Measurements from ENCODE around the gene HCN1.
A peak's percentile ranks its signal among the peaks of the same experiment; 100 is the strongest.
"Not testable (repeated sequence)": the region's sequence is repeated elsewhere in the genome, so short reads cannot be mapped to it uniquely, and the experiment has no call there.

Gene HCN1

DNA sequence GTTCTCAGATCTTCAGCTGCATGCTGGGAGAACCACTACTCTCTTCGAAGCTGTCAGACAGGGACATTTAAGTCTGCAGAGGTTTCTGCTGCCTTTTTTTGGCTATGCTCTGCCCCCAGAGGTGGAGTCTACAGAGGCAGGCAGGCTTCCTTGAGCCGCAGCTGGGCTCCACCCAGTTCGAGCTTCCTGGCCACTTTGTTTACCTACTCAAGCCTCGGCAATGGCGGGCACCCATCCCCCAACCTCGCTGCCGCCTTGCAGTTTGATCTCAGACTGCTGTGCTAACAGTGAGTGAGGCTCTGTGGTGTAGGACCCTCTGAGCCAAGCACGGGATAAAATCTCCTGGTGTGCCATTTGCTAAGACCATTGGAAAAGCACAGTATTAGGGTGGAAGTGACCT, 110.2 kb downstream of the HCN1 start:
- H3K36me3 ChIP-seq (ENCODE audit: control insufficient read depth in 4 of 4, insufficient read depth in 4 of 4, low read length in 3 of 4); H3K27me3 ChIP-seq (replicated peaks in 2 of 5; ENCODE audit: control insufficient read depth in 4 of 5, insufficient read depth in 5 of 5, low read length in 4 of 5); DNase-seq; H3K27ac ChIP-seq (ENCODE audit: insufficient read depth in 1 of 2, low read depth in 1 of 2, low read length in 2 of 2, poor library complexity in 1 of 2, severe bottlenecking in 2 of 2); CTCF ChIA-PET; H3K9me3 ChIP-seq (ENCODE audit: control extremely low read depth in 1 of 5, control insufficient read depth in 4 of 5, insufficient read depth in 2 of 5, low read depth in 1 of 5, low read length in 4 of 5); H3K4me1 ChIP-seq (ENCODE audit: control extremely low read depth in 1 of 4, control insufficient read depth in 4 of 4, insufficient read depth in 4 of 4, low read length in 3 of 4); POLR2A ChIA-PET; H3K4me3 ChIP-seq (ENCODE audit: control insufficient read depth in 1 of 7, extremely low read depth in 1 of 7, insufficient read depth in 4 of 7, low read depth in 2 of 7, low read length in 6 of 7): not testable (repeated sequence)
- 82% methylated on average over 8 of the region's 8 CpGs for WGBS (ENCODE audit: insufficient coverage)

DNA sequence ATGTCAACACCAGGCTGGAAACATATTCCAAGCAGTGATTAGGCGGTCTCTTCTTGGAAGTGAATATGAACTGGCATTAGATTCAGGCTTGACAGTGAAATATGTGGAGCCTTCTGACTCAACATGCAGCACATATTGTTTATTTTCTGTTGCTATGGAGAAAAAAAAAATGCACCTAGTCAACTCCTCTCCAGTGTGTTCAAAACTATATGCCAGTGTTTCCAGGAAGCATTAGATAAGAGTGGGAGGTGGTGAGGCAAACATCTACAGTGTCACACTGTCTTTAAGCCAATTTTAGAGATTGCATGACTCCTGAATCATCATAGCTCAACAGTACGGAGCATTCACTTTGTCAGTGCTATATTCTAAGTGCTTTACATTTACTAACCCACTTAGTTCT, 117.9 kb downstream of the HCN1 start:
- no peaks in the 10 kb centered on the region for H3K36me3 ChIP-seq (ENCODE audit: control insufficient read depth in 4 of 4, insufficient read depth in 4 of 4, low read length in 3 of 4)
- no peak overlapping the region for H3K4me3 ChIP-seq (ENCODE audit: control insufficient read depth in 1 of 7, extremely low read depth in 1 of 7, insufficient read depth in 4 of 7, low read depth in 2 of 7, low read length in 6 of 7)
- DNase-seq: no peak
- no peak overlapping the region for H3K27ac ChIP-seq (ENCODE audit: insufficient read depth in 1 of 2, low read depth in 1 of 2, low read length in 2 of 2, poor library complexity in 1 of 2, severe bottlenecking in 2 of 2)
- no peaks in the 10 kb centered on the region for H3K27me3 ChIP-seq (replicated peaks in 2 of 5; ENCODE audit: control insufficient read depth in 4 of 5, insufficient read depth in 5 of 5, low read length in 4 of 5)
- ChIA-PET CTCF (no interaction called here), POLR2A (no interaction called here)
- no peaks in the 10 kb centered on the region for H3K4me1 ChIP-seq (ENCODE audit: control extremely low read depth in 1 of 4, control insufficient read depth in 4 of 4, insufficient read depth in 4 of 4, low read length in 3 of 4)
- H3K9me3 ChIP-seq (ENCODE audit: control extremely low read depth in 1 of 5, control insufficient read depth in 4 of 5, insufficient read depth in 2 of 5, low read depth in 1 of 5, low read length in 4 of 5): no peaks in the 10 kb centered on the region
- 100% methylated on average over 1 of the region's 2 CpGs for WGBS (ENCODE audit: insufficient coverage)

DNA sequence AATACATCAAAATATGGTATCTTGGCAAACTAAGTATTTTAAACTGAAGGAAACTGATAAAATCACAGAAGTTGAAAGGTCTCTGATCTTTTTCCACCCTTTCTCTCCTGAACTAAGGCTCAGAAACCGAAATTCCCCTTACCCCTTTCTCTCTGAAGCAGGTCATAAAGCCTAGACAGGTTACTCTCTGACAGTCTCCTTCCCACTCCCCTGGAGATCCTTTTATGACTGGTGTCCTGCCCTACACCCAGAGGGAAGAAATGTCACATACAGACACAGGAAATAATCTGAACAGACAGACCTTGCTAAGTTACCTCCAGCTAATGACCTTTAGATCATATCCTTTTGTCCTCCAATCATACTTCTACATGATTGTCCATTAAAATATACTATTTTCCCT, 127.4 kb downstream of the HCN1 start:
- Histone ChIP-seq H3K9me3 (ENCODE audit: control extremely low read depth in 1 of 5, control insufficient read depth in 4 of 5, insufficient read depth in 2 of 5, low read depth in 1 of 5, low read length in 4 of 5) (no peaks in the 10 kb centered on the region), H3K27me3 (replicated peaks in 2 of 5; ENCODE audit: control insufficient read depth in 4 of 5, insufficient read depth in 5 of 5, low read length in 4 of 5) (no peaks in the 10 kb centered on the region), H3K4me3 (ENCODE audit: control insufficient read depth in 1 of 7, extremely low read depth in 1 of 7, insufficient read depth in 4 of 7, low read depth in 2 of 7, low read length in 6 of 7) (no peak overlapping the region), H3K36me3 (ENCODE audit: control insufficient read depth in 4 of 4, insufficient read depth in 4 of 4, low read length in 3 of 4) (no peaks in the 10 kb centered on the region), H3K27ac (ENCODE audit: insufficient read depth in 1 of 2, low read depth in 1 of 2, low read length in 2 of 2, poor library complexity in 1 of 2, severe bottlenecking in 2 of 2) (no peak overlapping the region), H3K4me1 (ENCODE audit: control extremely low read depth in 1 of 4, control insufficient read depth in 4 of 4, insufficient read depth in 4 of 4, low read length in 3 of 4) (no peaks in the 10 kb centered on the region)
- DNase-seq: no peak
- WGBS (ENCODE audit: insufficient coverage): 17% methylated on average over 1 of the region's 1 CpG
- ChIA-PET CTCF (no interaction called here), POLR2A (no interaction called here)

GRCh38 chr5:45542421-45542820, 153.8 kb downstream of the HCN1 start:
- Histone ChIP-seq H3K4me3 (ENCODE audit: control insufficient read depth in 1 of 7, extremely low read depth in 1 of 7, insufficient read depth in 4 of 7, low read depth in 2 of 7, low read length in 6 of 7) (no peak overlapping the region), H3K27ac (ENCODE audit: insufficient read depth in 1 of 2, low read depth in 1 of 2, low read length in 2 of 2, poor library complexity in 1 of 2, severe bottlenecking in 2 of 2) (no peak overlapping the region), H3K4me1 (ENCODE audit: control extremely low read depth in 1 of 4, control insufficient read depth in 4 of 4, insufficient read depth in 4 of 4, low read length in 3 of 4) (no peaks in the 10 kb centered on the region), H3K9me3 (ENCODE audit: control extremely low read depth in 1 of 5, control insufficient read depth in 4 of 5, insufficient read depth in 2 of 5, low read depth in 1 of 5, low read length in 4 of 5) (no peaks in the 10 kb centered on the region), H3K27me3 (replicated peaks in 2 of 5; ENCODE audit: control insufficient read depth in 4 of 5, insufficient read depth in 5 of 5, low read length in 4 of 5) (no peaks in the 10 kb centered on the region), H3K36me3 (ENCODE audit: control insufficient read depth in 4 of 4, insufficient read depth in 4 of 4, low read length in 3 of 4) (no peaks in the 10 kb centered on the region)
- DNase-seq: no peak
- no CpG with 5 or more reads among the region's 3 CpGs for WGBS (ENCODE audit: insufficient coverage)
- ChIA-PET CTCF (no interaction called here), POLR2A (interaction anchor here (0.5 kb wide), 1 partner anchor 90 kb away, joined by 3 read pairs; no protein-coding TSS in a partner anchor)

- Histone ChIP-seq H3K9me3 (ENCODE audit: control extremely low read depth in 1 of 5, control insufficient read depth in 4 of 5, insufficient read depth in 2 of 5, low read depth in 1 of 5, low read length in 4 of 5) (no peaks in the 10 kb centered on the region), H3K27ac (ENCODE audit: insufficient read depth in 1 of 2, low read depth in 1 of 2, low read length in 2 of 2, poor library complexity in 1 of 2, severe bottlenecking in 2 of 2) (no peak overlapping the region), H3K4me3 (ENCODE audit: control insufficient read depth in 1 of 7, extremely low read depth in 1 of 7, insufficient read depth in 4 of 7, low read depth in 2 of 7, low read length in 6 of 7) (no peak overlapping the region), H3K4me1 (ENCODE audit: control extremely low read depth in 1 of 4, control insufficient read depth in 4 of 4, insufficient read depth in 4 of 4, low read length in 3 of 4) (no peaks in the 10 kb centered on the region), H3K27me3 (replicated peaks in 2 of 5; ENCODE audit: control insufficient read depth in 4 of 5, insufficient read depth in 5 of 5, low read length in 4 of 5) (no peaks in the 10 kb centered on the region), H3K36me3 (ENCODE audit: control insufficient read depth in 4 of 4, insufficient read depth in 4 of 4, low read length in 3 of 4) (no peaks in the 10 kb centered on the region)
- WGBS (ENCODE audit: insufficient coverage): 71% methylated on average over 1 of the region's 1 CpG
- ChIA-PET POLR2A (no interaction called here), CTCF (no interaction called here)
- no peak for DNase-seq
These were observed 162.5 kb downstream of the HCN1 start for GRCh38 chr5:45533663-45534062.

GRCh38 chr5:45532826-45533624, 163.2 kb downstream of the HCN1 start:
- Histone ChIP-seq H3K4me1 (ENCODE audit: control extremely low read depth in 1 of 4, control insufficient read depth in 4 of 4, insufficient read depth in 4 of 4, low read length in 3 of 4) (no peaks in the 10 kb centered on the region), H3K27ac (ENCODE audit: insufficient read depth in 1 of 2, low read depth in 1 of 2, low read length in 2 of 2, poor library complexity in 1 of 2, severe bottlenecking in 2 of 2) (no peak overlapping the region), H3K4me3 (ENCODE audit: control insufficient read depth in 1 of 7, extremely low read depth in 1 of 7, insufficient read depth in 4 of 7, low read depth in 2 of 7, low read length in 6 of 7) (no peak overlapping the region), H3K27me3 (replicated peaks in 2 of 5; ENCODE audit: control insufficient read depth in 4 of 5, insufficient read depth in 5 of 5, low read length in 4 of 5) (no peaks in the 10 kb centered on the region), H3K9me3 (ENCODE audit: control extremely low read depth in 1 of 5, control insufficient read depth in 4 of 5, insufficient read depth in 2 of 5, low read depth in 1 of 5, low read length in 4 of 5) (no peaks in the 10 kb centered on the region), H3K36me3 (ENCODE audit: control insufficient read depth in 4 of 4, insufficient read depth in 4 of 4, low read length in 3 of 4) (no peaks in the 10 kb centered on the region)
- WGBS (ENCODE audit: insufficient coverage): 33% methylated on average over 1 of the region's 4 CpGs
- no peak for DNase-seq
- ChIA-PET CTCF (no interaction called here), POLR2A (no interaction called here)

DNA sequence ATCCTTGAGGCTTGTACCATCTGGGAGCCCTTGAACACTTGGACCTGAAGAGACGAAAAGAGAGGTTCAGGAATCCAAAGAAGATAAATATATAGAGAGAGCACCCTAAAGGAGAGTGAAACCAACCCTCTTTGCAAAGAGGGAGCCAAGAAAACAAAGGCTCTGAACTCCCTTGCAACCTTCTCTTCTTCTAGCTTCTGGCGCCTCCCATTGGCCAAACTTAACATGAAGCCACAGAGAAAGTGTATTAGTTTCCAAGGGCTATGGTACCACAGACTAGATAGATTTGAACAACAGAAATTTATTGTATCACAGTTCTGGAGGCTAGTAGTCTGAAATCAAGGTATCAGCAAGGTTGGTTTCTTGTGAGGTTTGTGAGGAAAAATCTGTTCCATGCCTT, 175.1 kb downstream of the HCN1 start:
- POLR2A ChIA-PET: no interaction called here

More for the DNA sequence above, 175.1 kb downstream of the HCN1 start:
- 33% methylated on average over 2 of the region's 2 CpGs for WGBS (ENCODE audit: insufficient coverage)
- Histone ChIP-seq H3K27ac (ENCODE audit: insufficient read depth in 1 of 2, low read depth in 1 of 2, low read length in 2 of 2, poor library complexity in 1 of 2, severe bottlenecking in 2 of 2) (no peak overlapping the region), H3K9me3 (ENCODE audit: control extremely low read depth in 1 of 5, control insufficient read depth in 4 of 5, insufficient read depth in 2 of 5, low read depth in 1 of 5, low read length in 4 of 5) (no peaks in the 10 kb centered on the region), H3K27me3 (replicated peaks in 2 of 5; ENCODE audit: control insufficient read depth in 4 of 5, insufficient read depth in 5 of 5, low read length in 4 of 5) (no peaks in the 10 kb centered on the region), H3K36me3 (ENCODE audit: control insufficient read depth in 4 of 4, insufficient read depth in 4 of 4, low read length in 3 of 4) (no peaks in the 10 kb centered on the region), H3K4me1 (ENCODE audit: control extremely low read depth in 1 of 4, control insufficient read depth in 4 of 4, insufficient read depth in 4 of 4, low read length in 3 of 4) (no peaks in the 10 kb centered on the region), H3K4me3 (ENCODE audit: control insufficient read depth in 1 of 7, extremely low read depth in 1 of 7, insufficient read depth in 4 of 7, low read depth in 2 of 7, low read length in 6 of 7) (no peak overlapping the region)
- CTCF ChIA-PET: no interaction called here
- DNase-seq: peak in 2 of 3 donors; percentile 2 to 25

Data from common myeloid progenitor, CD34-positive (primary cell).